ENCODE results near the gene UNC119.
"Not testable (repeated sequence)": the region's sequence is repeated elsewhere in the genome, so short reads cannot be mapped to it uniquely, and the experiment has no call there.

GRCh38 chr17:28522281-28522680, 30.1 kb downstream of the UNC119 start:
- not testable (repeated sequence) for TF ChIP-seq CTCF (IDR thresholded peaks at IDR 0.05; ENCODE audit: low read depth, low read length, missing input control); RXRA (IDR thresholded peaks at IDR 0.05); SP1 (IDR thresholded peaks at IDR 0.05); MAX (IDR thresholded peaks at IDR 0.05); REST (IDR thresholded peaks at IDR 0.05); YY1 (IDR thresholded peaks at IDR 0.05); RAD21 (IDR thresholded peaks at IDR 0.05); GABPA (IDR thresholded peaks at IDR 0.05 in 1 of 2, conservative IDR thresholded peaks at IDR 0.05 in 1 of 2); JUND (IDR thresholded peaks at IDR 0.05); ATF3 (IDR thresholded peaks at IDR 0.05); HNF4G (IDR thresholded peaks at IDR 0.05); EGR1 (IDR thresholded peaks at IDR 0.05; ENCODE audit: low read depth in 2 of 2); TAF1 (conservative IDR thresholded peaks at IDR 0.05)
